GM21381 (cell line): ENCODE measurements around the gene DSCAML1.

Experiments
- ATAC-seq: cut with Tn5 transposase; IDR thresholded peaks from one replicate; pipeline ENCODE4 v1.9.1; 2021; ENCODE audit warnings: mild to moderate bottlenecking, moderate library complexity; ENCODE audit not compliant: unreplicated experiment

DSCAML1 gene

GRCh38 chr11:117642835-117643234 lies 154.2 kb downstream of the DSCAML1 start:
- no peak for ATAC-seq

GRCh38 chr11:117642396-117642795 lies 154.6 kb downstream of the DSCAML1 start:
- ATAC-seq = no peak

GRCh38 chr11:117641008-117641915 lies 155.8 kb downstream of the DSCAML1 start:
- ATAC-seq = no peak

- ATAC-seq = no peak
These were observed 157.0 kb downstream of the DSCAML1 start for GRCh38 chr11:117640041-117640440.

- no peak for ATAC-seq
These were observed 157.4 kb downstream of the DSCAML1 start for GRCh38 chr11:117639601-117640000.

- no peak for ATAC-seq
These were observed 158.0 kb downstream of the DSCAML1 start for GRCh38 chr11:117638911-117639543.

- no peak for ATAC-seq
These were observed 162.0 kb downstream of the DSCAML1 start for GRCh38 chr11:117634756-117635603.

- no peak for ATAC-seq
These were observed 162.8 kb downstream of the DSCAML1 start for GRCh38 chr11:117633976-117634755.

GRCh38 chr11:117633186-117633754 lies 163.7 kb downstream of the DSCAML1 start:
- no peak for ATAC-seq

GRCh38 chr11:117632306-117632705 lies 164.7 kb downstream of the DSCAML1 start:
- ATAC-seq = no peak

- ATAC-seq = no peak
These were observed 165.5 kb downstream of the DSCAML1 start for GRCh38 chr11:117631336-117632140.

- no peak for ATAC-seq
These were observed 167.0 kb downstream of the DSCAML1 start for GRCh38 chr11:117629891-117630538.

GRCh38 chr11:117629146-117629545 lies 167.9 kb downstream of the DSCAML1 start:
- ATAC-seq = no peak

- ATAC-seq = no peak
These were observed 169.8 kb downstream of the DSCAML1 start for GRCh38 chr11:117627259-117627658.

GRCh38 chr11:117626576-117626975 lies 170.4 kb downstream of the DSCAML1 start:
- ATAC-seq = no peak

- no peak for ATAC-seq
These were observed 171.8 kb downstream of the DSCAML1 start for GRCh38 chr11:117625237-117625636.

GRCh38 chr11:117623831-117624271 lies 173.2 kb downstream of the DSCAML1 start:
- no peak for ATAC-seq

GRCh38 chr11:117621226-117621625 lies 175.8 kb downstream of the DSCAML1 start:
- no peak for ATAC-seq

- ATAC-seq = no peak
These were observed 176.4 kb downstream of the DSCAML1 start for GRCh38 chr11:117620659-117621058.
